Gastroesophageal sphincter (tissue), 3 donors: ENCODE results near the gene ELMO3.

ENCODE experiments used
- CTCF ChIP-seq, 4 experiments: fragments of 200-600 bp in 2 of 4; fragments of 450-650 bp in 2 of 4; sonication (generic) in 1 of 4; IDR thresholded peaks; one replicate each; pipeline ENCODE4 v1.5.1; 2017 to 2019; ENCODE audit warnings: antibody characterized with exemption in 4 of 4, mild to moderate bottlenecking in 2 of 4, moderate library complexity in 2 of 4
- POLR2A ChIP-seq, 2 donors: fragments of 450-650 bp; IDR thresholded peaks; one replicate each; pipeline ENCODE4 v1.6.1; 2017; ENCODE audit warnings: antibody characterized with exemption in 2 of 2, mild to moderate bottlenecking in 2 of 2, moderate library complexity in 1 of 2

GRCh38 chr16:67243481-67243880 lies 44.5 kb downstream of the ELMO3 start:
- no peak for TF ChIP-seq CTCF (IDR thresholded peaks at IDR 0.05)
- TF ChIP-seq POLR2A (IDR thresholded peaks at IDR 0.05) = no peak
